Body of pancreas (tissue), 4 donors: ENCODE results near the gene IRX3. TPM values are rescaled to one million over a fixed set of nuclear protein-coding genes. Genes with fewer than 3 reads are reported as not detected.

ENCODE experiments used
- ATAC-seq: fragments of 150-250 bp; one replicate; pipeline ENCODE4 v1.9.1; 2016
- DNase-seq, 4 donors: peaks; one replicate each; pipeline ENCODE4 v3.0.0-alpha.2; 2019
- H3K27ac ChIP-seq, 4 donors: fragments of 200-600 bp; sonication (generic); 1 replicate in 3 of 4; 2 replicates in 1 of 4; pipeline versions ENCODE4 v1.5.1 to v1.6.1; 2016 to 2019; ENCODE audit warnings: mild to moderate bottlenecking in 1 of 4, mixed read lengths in 1 of 4, moderate library complexity in 1 of 4
- H3K27me3 ChIP-seq, 2 donors: fragments of 200-600 bp; sonication (generic); one replicate each; pipeline ENCODE4 v1.6.0; 2016; ENCODE audit warnings: mild to moderate bottlenecking in 1 of 2
- H3K36me3 ChIP-seq, 2 donors: fragments of 200-600 bp; sonication (generic); replicated peaks in 1 of 2; 2 replicates each; pipeline ENCODE4 v1.5.1; 2016; ENCODE audit warnings: low read depth in 2 of 2; ENCODE audit not compliant: insufficient read depth in 1 of 2
- H3K4me1 ChIP-seq: fragments of 200-600 bp; sonication (generic); one replicate; pipeline ENCODE4 v1.6.0; 2016
- H3K4me3 ChIP-seq, 2 donors: fragments of 200-600 bp; sonication (generic); 1 replicate in 1 of 2; 2 replicates in 1 of 2; pipeline ENCODE4 v1.5.1; 2016 to 2019
- H3K9me3 ChIP-seq, 3 donors: fragments of 200-600 bp; sonication (generic); 1 replicate in 2 of 3; 2 replicates in 1 of 3; pipeline ENCODE4 v1.5.1; 2016
- POLR2A ChIP-seq, 3 donors: fragments of 450-650 bp; IDR thresholded peaks; one replicate each; pipeline ENCODE4 v1.6.1; 2016; ENCODE audit warnings: antibody characterized with exemption in 3 of 3, mild to moderate bottlenecking in 2 of 3
- WGBS, 2 donors: methylation state at CpG; one replicate each; pipeline ENCODE4 v1.1.5; 2017; 5-methylcytosine and 5-hydroxymethylcytosine counted together
- intact Hi-C: fragments of 100-400 bp; cut with DNase I; formaldehyde crosslinking; loops from one replicate; pipeline ENCODE4 v1.15.1; 2023
- total RNA-seq, 2 donors: library from RNA; depleted of rRNA; stranded (reverse); fragments of >200 nt; gene quantifications; one replicate each; pipeline ENCODE4 v1.1.0, GENCODE V29; 2016
- TF ChIP-seq, protein P1 (sequence below), 7 experiments: fragments of 450-650 bp in 4 of 7; fragments of 200-600 bp in 3 of 7; sonication (generic) in 3 of 7; IDR thresholded peaks; one replicate each; pipeline ENCODE4 v1.5.1; 2016 to 2019; ENCODE audit warnings: antibody characterized with exemption in 7 of 7

IRX3 gene
- total RNA-seq, 2 donors from 2014 or later, result 1.6 to 2.6 TPM

- no peak for ATAC-seq
- Histone ChIP-seq H3K9me3 (no peaks in the 10 kb centered on the region), H3K36me3 (no peaks in the 10 kb centered on the region), H3K27ac (no peak overlapping the region), H3K27me3 (peaks cover 0 to 34% of the 10 kb centered on the region in 2 donors), H3K4me3 (no peak overlapping the region), H3K4me1 (peaks cover 47% of the 10 kb centered on the region)
- TF ChIP-seq, protein P1, sequence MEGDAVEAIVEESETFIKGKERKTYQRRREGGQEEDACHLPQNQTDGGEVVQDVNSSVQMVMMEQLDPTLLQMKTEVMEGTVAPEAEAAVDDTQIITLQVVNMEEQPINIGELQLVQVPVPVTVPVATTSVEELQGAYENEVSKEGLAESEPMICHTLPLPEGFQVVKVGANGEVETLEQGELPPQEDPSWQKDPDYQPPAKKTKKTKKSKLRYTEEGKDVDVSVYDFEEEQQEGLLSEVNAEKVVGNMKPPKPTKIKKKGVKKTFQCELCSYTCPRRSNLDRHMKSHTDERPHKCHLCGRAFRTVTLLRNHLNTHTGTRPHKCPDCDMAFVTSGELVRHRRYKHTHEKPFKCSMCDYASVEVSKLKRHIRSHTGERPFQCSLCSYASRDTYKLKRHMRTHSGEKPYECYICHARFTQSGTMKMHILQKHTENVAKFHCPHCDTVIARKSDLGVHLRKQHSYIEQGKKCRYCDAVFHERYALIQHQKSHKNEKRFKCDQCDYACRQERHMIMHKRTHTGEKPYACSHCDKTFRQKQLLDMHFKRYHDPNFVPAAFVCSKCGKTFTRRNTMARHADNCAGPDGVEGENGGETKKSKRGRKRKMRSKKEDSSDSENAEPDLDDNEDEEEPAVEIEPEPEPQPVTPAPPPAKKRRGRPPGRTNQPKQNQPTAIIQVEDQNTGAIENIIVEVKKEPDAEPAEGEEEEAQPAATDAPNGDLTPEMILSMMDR (IDR thresholded peaks at IDR 0.05), result no peak
- no peak for TF ChIP-seq POLR2A (IDR thresholded peaks at IDR 0.05)
- 33 to 55% methylated on average over 4 to 53 of the region's 53 CpGs for WGBS, 2 donors
- no peak for DNase-seq
- intact Hi-C loops, result no loop called here
Measured at GRCh38 chr16:54281535-54282201, 4.9 kb downstream of the IRX3 start.

- Histone ChIP-seq H3K4me1 (peaks cover 41% of the 10 kb centered on the region), H3K4me3 (no peak overlapping the region), H3K36me3 (no peaks in the 10 kb centered on the region), H3K9me3 (no peaks in the 10 kb centered on the region), H3K27me3 (peaks cover 0 to 34% of the 10 kb centered on the region in 2 donors), H3K27ac (no peak overlapping the region)
- intact Hi-C loops, result no loop called here
- no peak for TF ChIP-seq POLR2A (IDR thresholded peaks at IDR 0.05)
- TF ChIP-seq, protein P1 (IDR thresholded peaks at IDR 0.05), result no peak
- ATAC-seq (no peak), DNase-seq (no peak)
- 62 to 74% methylated on average over 3 of the region's 3 CpGs for WGBS, 2 donors
Measured at GRCh38 chr16:54280751-54281150, 5.8 kb downstream of the IRX3 start.

DNA sequence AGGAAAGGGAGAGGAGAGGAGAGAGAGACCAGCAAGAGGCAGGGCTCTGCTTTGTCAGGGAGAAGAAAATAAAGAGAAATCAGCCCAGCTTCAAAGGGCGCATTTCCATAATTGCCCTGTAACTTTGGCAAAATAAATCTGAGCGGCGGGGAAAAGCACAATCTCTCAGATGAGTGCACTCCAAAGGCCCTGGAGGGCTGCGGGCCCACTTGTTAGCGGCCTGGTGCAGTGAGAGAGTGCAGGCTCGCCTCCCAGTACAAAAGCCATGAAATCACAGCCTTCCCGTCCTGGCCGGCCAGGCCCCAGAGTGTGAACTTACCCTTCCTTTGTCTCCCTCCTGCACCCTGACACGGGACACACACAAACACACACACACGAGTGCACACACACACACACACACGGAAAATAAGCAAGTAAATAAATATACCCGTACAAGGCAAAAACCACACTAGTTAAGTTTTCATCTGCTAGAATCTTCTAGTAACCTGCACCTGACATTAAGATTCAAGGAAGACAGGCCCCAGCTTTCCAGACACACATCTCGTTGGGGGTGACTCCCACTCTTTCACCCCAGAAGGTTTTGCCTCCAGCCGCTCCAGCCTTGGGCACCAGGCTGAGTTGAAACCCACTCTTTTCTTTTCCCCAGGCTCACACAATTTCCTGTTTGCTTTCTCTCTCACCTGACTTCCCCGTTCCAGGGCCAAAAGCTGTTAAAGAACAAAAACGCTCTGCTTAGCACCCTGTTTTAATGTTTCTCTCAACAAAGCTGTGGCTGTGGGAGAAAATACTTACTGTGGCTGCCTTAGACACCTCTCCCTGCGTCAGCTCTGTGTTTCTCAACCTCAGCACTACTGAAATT lies 8.5 kb downstream of the IRX3 start:
- H3K27ac ChIP-seq, result peak overlapping the region in 3 of 4 donors; percentile 46 to 68 (median 66)
- no peak for TF ChIP-seq POLR2A (IDR thresholded peaks at IDR 0.05)
- TF ChIP-seq, protein P1 (IDR thresholded peaks at IDR 0.05), result no peak
- peak; percentile 37 for ATAC-seq
- intact Hi-C loops, result no loop called here
- no peaks in the 10 kb centered on the region for H3K36me3 ChIP-seq
- H3K4me3 ChIP-seq, result no peak overlapping the region
- H3K9me3 ChIP-seq, result no peaks in the 10 kb centered on the region
- 59 to 61% methylated on average over 17 of the region's 17 CpGs for WGBS, 2 donors
- no peak for DNase-seq
- peaks cover 15% of the 10 kb centered on the region for H3K4me1 ChIP-seq
- peaks cover 0 to 9% of the 10 kb centered on the region in 2 donors for H3K27me3 ChIP-seq

GRCh38 chr16:54275956-54276355 lies 10.6 kb downstream of the IRX3 start:
- WGBS, 2 donors, result 75 to 84% methylated on average over 6 of the region's 6 CpGs

More at GRCh38 chr16:54275956-54276355, 10.6 kb downstream of the IRX3 start:
- H3K4me1 ChIP-seq, result no peaks in the 10 kb centered on the region
- H3K27me3 ChIP-seq, result no peaks in the 10 kb centered on the region
- DNase-seq (no peak), ATAC-seq (no peak)
- H3K36me3 ChIP-seq, result no peaks in the 10 kb centered on the region
- no peak overlapping the region for H3K4me3 ChIP-seq
- TF ChIP-seq, protein P1 (IDR thresholded peaks at IDR 0.05), result no peak
- no peak for TF ChIP-seq POLR2A (IDR thresholded peaks at IDR 0.05)
- intact Hi-C loops, result no loop called here
- no peaks in the 10 kb centered on the region for H3K9me3 ChIP-seq
- H3K27ac ChIP-seq, result no peak overlapping the region
